Measurements from ENCODE around the gene CFAP299.
"Not testable (repeated sequence)": the region's sequence is repeated elsewhere in the genome, so short reads cannot be mapped to it uniquely, and the experiment has no call there.

Gene CFAP299

DNA sequence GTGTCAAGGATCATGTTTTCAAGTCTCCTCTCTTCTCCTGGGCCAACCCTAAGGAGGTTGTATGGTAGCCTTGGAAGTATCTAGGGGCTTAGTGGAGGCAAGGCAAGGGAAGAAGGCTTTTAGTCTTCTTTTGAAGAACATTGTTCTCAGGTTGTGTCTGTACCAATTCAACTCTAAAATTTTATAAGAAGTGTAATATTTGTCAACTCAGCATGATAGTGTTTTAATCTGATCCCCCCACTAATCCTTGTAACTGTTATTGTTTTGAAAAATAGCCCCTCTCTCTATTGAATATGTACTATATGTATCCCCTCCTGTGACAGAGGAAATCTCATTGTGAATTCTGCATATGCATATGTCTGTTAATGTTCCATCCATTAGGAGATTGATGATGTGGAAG lies 345.4 kb downstream of the CFAP299 start:
- no peaks in the 10 kb centered on the region for H3K9me2 ChIP-seq (replicated peaks; ENCODE audit: insufficient read depth, low read length)
- no peaks in the 10 kb centered on the region for H4K20me1 ChIP-seq (ENCODE audit: insufficient read depth, low read length)
- H3F3A ChIP-seq (ENCODE audit: insufficient read depth, low read length) = no peaks in the 10 kb centered on the region
- H3K27me3 ChIP-seq (replicated peaks; ENCODE audit: insufficient read depth, low read length) = no peaks in the 10 kb centered on the region
- H3K4me3 ChIP-seq (ENCODE audit: low read length) = no peak overlapping the region
- no peak overlapping the region for H3K27ac ChIP-seq (ENCODE audit: low read length)
- DNase-seq = no peak
- no peaks in the 10 kb centered on the region for H3K36me3 ChIP-seq (replicated peaks; ENCODE audit: insufficient read depth, low read length)
- H2AFZ ChIP-seq (ENCODE audit: low read length) = no peak overlapping the region
- H3K79me2 ChIP-seq (ENCODE audit: low read length) = no peaks in the 10 kb centered on the region
- H3K9ac ChIP-seq (ENCODE audit: low read length) = no peak overlapping the region
- no peaks in the 10 kb centered on the region for H3K9me3 ChIP-seq (replicated peaks; ENCODE audit: insufficient read depth, low read length)
- H3K4me2 ChIP-seq (ENCODE audit: low read depth, low read length) = no peak overlapping the region
- H3K4me1 ChIP-seq (ENCODE audit: low read length) = no peaks in the 10 kb centered on the region
- TF ChIP-seq EZH2phosphoT487 (IDR thresholded peaks at IDR 0.05; ENCODE audit: low read length) = no peak
- TF ChIP-seq, protein P1, sequence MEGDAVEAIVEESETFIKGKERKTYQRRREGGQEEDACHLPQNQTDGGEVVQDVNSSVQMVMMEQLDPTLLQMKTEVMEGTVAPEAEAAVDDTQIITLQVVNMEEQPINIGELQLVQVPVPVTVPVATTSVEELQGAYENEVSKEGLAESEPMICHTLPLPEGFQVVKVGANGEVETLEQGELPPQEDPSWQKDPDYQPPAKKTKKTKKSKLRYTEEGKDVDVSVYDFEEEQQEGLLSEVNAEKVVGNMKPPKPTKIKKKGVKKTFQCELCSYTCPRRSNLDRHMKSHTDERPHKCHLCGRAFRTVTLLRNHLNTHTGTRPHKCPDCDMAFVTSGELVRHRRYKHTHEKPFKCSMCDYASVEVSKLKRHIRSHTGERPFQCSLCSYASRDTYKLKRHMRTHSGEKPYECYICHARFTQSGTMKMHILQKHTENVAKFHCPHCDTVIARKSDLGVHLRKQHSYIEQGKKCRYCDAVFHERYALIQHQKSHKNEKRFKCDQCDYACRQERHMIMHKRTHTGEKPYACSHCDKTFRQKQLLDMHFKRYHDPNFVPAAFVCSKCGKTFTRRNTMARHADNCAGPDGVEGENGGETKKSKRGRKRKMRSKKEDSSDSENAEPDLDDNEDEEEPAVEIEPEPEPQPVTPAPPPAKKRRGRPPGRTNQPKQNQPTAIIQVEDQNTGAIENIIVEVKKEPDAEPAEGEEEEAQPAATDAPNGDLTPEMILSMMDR (IDR thresholded peaks at IDR 0.05; ENCODE audit: low read length) = no peak
- no peak for TF ChIP-seq EZH2 (optimal IDR thresholded peaks at IDR 0.05; ENCODE audit: low read depth, low read length)

DNA sequence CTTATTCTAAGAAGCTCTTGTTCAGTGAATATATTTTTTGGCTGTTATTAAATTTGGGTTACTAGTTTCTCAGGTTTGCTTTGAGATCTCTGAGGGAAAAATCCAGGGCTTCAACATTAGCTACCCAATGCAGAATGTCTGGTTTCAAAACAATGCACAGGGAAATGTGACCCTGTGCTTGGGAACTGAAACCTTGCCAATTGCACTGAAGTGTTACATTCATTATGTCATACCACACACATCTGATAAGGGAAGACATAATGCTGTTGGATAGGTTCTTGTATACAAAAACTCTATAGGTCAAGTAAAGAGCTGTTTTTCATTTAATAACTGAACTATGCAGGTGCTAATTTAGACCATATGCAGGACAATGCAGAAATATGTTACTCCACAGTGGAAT lies 349.7 kb downstream of the CFAP299 start:
- no peaks in the 10 kb centered on the region for H3F3A ChIP-seq (ENCODE audit: insufficient read depth, low read length)
- H3K36me3 ChIP-seq (replicated peaks; ENCODE audit: insufficient read depth, low read length) = no peaks in the 10 kb centered on the region
- H3K4me2 ChIP-seq (ENCODE audit: low read depth, low read length) = no peak overlapping the region
- H3K27me3 ChIP-seq (replicated peaks; ENCODE audit: insufficient read depth, low read length) = no peaks in the 10 kb centered on the region
- no peak overlapping the region for H3K27ac ChIP-seq (ENCODE audit: low read length)
- no peak overlapping the region for H3K9ac ChIP-seq (ENCODE audit: low read length)
- H3K4me1 ChIP-seq (ENCODE audit: low read length) = no peaks in the 10 kb centered on the region
- no peaks in the 10 kb centered on the region for H3K79me2 ChIP-seq (ENCODE audit: low read length)
- TF ChIP-seq, protein P1 (IDR thresholded peaks at IDR 0.05; ENCODE audit: low read length) = no peak
- TF ChIP-seq EZH2phosphoT487 (IDR thresholded peaks at IDR 0.05; ENCODE audit: low read length) = no peak
- no peak for TF ChIP-seq EZH2 (optimal IDR thresholded peaks at IDR 0.05; ENCODE audit: low read depth, low read length)
- no peaks in the 10 kb centered on the region for H4K20me1 ChIP-seq (ENCODE audit: insufficient read depth, low read length)
- H3K4me3 ChIP-seq (ENCODE audit: low read length) = no peak overlapping the region
- no peak for DNase-seq
- H3K9me2 ChIP-seq (replicated peaks; ENCODE audit: insufficient read depth, low read length) = no peaks in the 10 kb centered on the region
- H2AFZ ChIP-seq (ENCODE audit: low read length) = no peak overlapping the region
- H3K9me3 ChIP-seq (replicated peaks; ENCODE audit: insufficient read depth, low read length) = no peaks in the 10 kb centered on the region

DNA sequence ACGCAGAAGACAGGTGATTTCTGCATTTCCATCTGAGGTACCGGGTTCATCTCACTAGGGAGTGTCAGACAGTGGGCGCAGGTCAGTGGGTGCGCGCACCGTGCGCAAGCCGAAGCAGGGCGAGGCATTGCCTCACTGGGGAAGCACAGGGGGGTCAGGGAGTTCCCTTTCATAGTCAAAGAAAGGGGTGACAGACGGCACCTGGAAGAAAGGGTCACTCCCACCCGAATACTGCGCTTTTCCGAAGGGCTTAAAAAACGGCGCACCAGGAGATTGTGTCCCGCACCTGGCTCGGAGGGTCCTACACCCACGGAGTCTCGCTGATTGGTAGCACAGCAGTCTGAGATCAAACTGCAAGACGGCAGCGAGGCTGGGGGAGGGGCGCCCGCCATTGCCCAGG lies 352.2 kb downstream of the CFAP299 start:
- H3K36me3 ChIP-seq (replicated peaks; ENCODE audit: insufficient read depth, low read length); H3K4me1 ChIP-seq (ENCODE audit: low read length); DNase-seq; H3F3A ChIP-seq (ENCODE audit: insufficient read depth, low read length); H3K4me3 ChIP-seq (ENCODE audit: low read length); H3K27ac ChIP-seq (ENCODE audit: low read length); H4K20me1 ChIP-seq (ENCODE audit: insufficient read depth, low read length); H3K9me2 ChIP-seq (replicated peaks; ENCODE audit: insufficient read depth, low read length); H2AFZ ChIP-seq (ENCODE audit: low read length); H3K9ac ChIP-seq (ENCODE audit: low read length); H3K4me2 ChIP-seq (ENCODE audit: low read depth, low read length); H3K79me2 ChIP-seq (ENCODE audit: low read length); H3K27me3 ChIP-seq (replicated peaks; ENCODE audit: insufficient read depth, low read length); H3K9me3 ChIP-seq (replicated peaks; ENCODE audit: insufficient read depth, low read length): not testable (repeated sequence)

DNA sequence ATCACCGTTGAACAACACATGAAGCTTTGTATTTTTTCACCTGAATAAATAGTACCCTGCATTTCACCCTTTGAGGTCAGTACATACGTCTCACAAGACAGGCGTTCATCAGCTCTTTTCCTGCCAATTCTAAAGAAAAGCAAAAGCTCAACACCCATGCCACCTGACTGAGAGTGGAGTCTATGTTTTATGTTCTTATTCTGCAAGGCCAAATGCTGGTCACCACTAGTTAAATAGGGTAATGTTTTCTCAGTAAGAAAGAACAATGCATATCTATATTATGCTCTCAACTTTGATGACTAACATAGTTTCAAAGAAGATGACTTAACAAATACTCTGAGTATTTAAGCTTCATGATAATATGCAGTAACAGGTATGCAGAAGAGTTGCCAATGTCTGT lies 358.6 kb downstream of the CFAP299 start:
- TF ChIP-seq EZH2phosphoT487 (IDR thresholded peaks at IDR 0.05; ENCODE audit: low read length) (no peak), EZH2 (optimal IDR thresholded peaks at IDR 0.05; ENCODE audit: low read depth, low read length) (no peak)
- TF ChIP-seq, protein P1 (IDR thresholded peaks at IDR 0.05; ENCODE audit: low read length) = no peak
- DNase-seq = no peak
- H3K9me2 ChIP-seq (replicated peaks; ENCODE audit: insufficient read depth, low read length) = no peaks in the 10 kb centered on the region

More for the DNA sequence above, 358.6 kb downstream of the CFAP299 start:
- no peaks in the 10 kb centered on the region for H3K79me2 ChIP-seq (ENCODE audit: low read length)
- H3K4me3 ChIP-seq (ENCODE audit: low read length) = no peak overlapping the region
- H3K4me1 ChIP-seq (ENCODE audit: low read length) = no peaks in the 10 kb centered on the region
- H3K36me3 ChIP-seq (replicated peaks; ENCODE audit: insufficient read depth, low read length) = no peaks in the 10 kb centered on the region
- no peak overlapping the region for H3K4me2 ChIP-seq (ENCODE audit: low read depth, low read length)
- no peaks in the 10 kb centered on the region for H3K9me3 ChIP-seq (replicated peaks; ENCODE audit: insufficient read depth, low read length)
- no peak overlapping the region for H2AFZ ChIP-seq (ENCODE audit: low read length)
- no peak overlapping the region for H3K27ac ChIP-seq (ENCODE audit: low read length)
- no peaks in the 10 kb centered on the region for H4K20me1 ChIP-seq (ENCODE audit: insufficient read depth, low read length)
- H3K9ac ChIP-seq (ENCODE audit: low read length) = no peak overlapping the region
- no peaks in the 10 kb centered on the region for H3K27me3 ChIP-seq (replicated peaks; ENCODE audit: insufficient read depth, low read length)
- H3F3A ChIP-seq (ENCODE audit: insufficient read depth, low read length) = no peaks in the 10 kb centered on the region

Measured in MM.1S (cell line).